Left ventricle myocardium inferior (tissue), 1 donor: Measurements from ENCODE around the gene TIMP1. TPM values are rescaled to one million over a fixed set of nuclear protein-coding genes. Genes with fewer than 3 reads are reported as not detected.

Source experiments
- DNase-seq: peaks from one replicate; pipeline ENCODE4 v3.0.0-alpha.2; 2020
- H3K27ac ChIP-seq: fragments of 200-600 bp; replicated peaks from 2 replicates; pipeline ENCODE4 v1.8.0; 2021
- H3K27me3 ChIP-seq: fragments of 200-600 bp; 2 replicates; pipeline ENCODE4 v1.8.0; 2021; ENCODE audit warnings: low read depth
- H3K36me3 ChIP-seq: fragments of 200-600 bp; 2 replicates; pipeline ENCODE4 v1.8.0; 2021
- H3K4me1 ChIP-seq: fragments of 200-600 bp; 2 replicates; pipeline ENCODE4 v1.8.0; 2021
- H3K4me3 ChIP-seq: fragments of 200-600 bp; 2 replicates; pipeline ENCODE4 v1.8.0; 2021; ENCODE audit warnings: mild to moderate bottlenecking, moderate library complexity
- H3K9me3 ChIP-seq: fragments of 200-600 bp; replicated peaks from 2 replicates; pipeline ENCODE4 v1.8.0; 2021
- intact Hi-C: fragments of 100-400 bp; cut with micrococcal nuclease; formaldehyde crosslinking; loops from one replicate; pipeline ENCODE4 v1.11.0; 2022
- total RNA-seq: library from RNA; stranded (reverse); fragmentation: NEBNext Ultra II Directional; extraction: Animal tissue kit (Norgen Biotek cat#: 25700); gene quantifications from one replicate; pipeline ENCODE4 v1.2.1, GENCODE V29; 2021
- TF ChIP-seq, protein P1 (sequence below): fragments of 200-600 bp; IDR thresholded peaks from 2 replicates; pipeline ENCODE4 v1.8.0; 2021; ENCODE audit warnings: antibody characterized with exemption, mild to moderate bottlenecking, borderline replicate concordance
- donor health status: DM: no; HTN: yes; CAD: no; lungs with severe emphysema.

TIMP1 gene
- total RNA-seq, 1 donor from 2014 or later = 99.3 TPM

GRCh38 chrX:47558436-47558835 lies 23.8 kb upstream of the TIMP1 start:
- Histone ChIP-seq H3K4me1 (peaks cover 16% of the 10 kb centered on the region), H3K9me3 (no peaks in the 10 kb centered on the region), H3K4me3 (no peak overlapping the region), H3K27ac (no peak overlapping the region), H3K36me3 (peaks cover 4% of the 10 kb centered on the region), H3K27me3 (no peaks in the 10 kb centered on the region)
- TF ChIP-seq, protein P1, sequence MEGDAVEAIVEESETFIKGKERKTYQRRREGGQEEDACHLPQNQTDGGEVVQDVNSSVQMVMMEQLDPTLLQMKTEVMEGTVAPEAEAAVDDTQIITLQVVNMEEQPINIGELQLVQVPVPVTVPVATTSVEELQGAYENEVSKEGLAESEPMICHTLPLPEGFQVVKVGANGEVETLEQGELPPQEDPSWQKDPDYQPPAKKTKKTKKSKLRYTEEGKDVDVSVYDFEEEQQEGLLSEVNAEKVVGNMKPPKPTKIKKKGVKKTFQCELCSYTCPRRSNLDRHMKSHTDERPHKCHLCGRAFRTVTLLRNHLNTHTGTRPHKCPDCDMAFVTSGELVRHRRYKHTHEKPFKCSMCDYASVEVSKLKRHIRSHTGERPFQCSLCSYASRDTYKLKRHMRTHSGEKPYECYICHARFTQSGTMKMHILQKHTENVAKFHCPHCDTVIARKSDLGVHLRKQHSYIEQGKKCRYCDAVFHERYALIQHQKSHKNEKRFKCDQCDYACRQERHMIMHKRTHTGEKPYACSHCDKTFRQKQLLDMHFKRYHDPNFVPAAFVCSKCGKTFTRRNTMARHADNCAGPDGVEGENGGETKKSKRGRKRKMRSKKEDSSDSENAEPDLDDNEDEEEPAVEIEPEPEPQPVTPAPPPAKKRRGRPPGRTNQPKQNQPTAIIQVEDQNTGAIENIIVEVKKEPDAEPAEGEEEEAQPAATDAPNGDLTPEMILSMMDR = no peak
- intact Hi-C loops = no loop called here
- DNase-seq = no peak

GRCh38 chrX:47560179-47560933 lies 21.9 kb upstream of the TIMP1 start:
- DNase-seq = no peak
- peaks cover 17% of the 10 kb centered on the region for H3K4me1 ChIP-seq
- intact Hi-C loops = no loop called here
- TF ChIP-seq, protein P1 = no peak
- H3K27me3 ChIP-seq = no peaks in the 10 kb centered on the region
- peak overlapping the region; percentile 98 for H3K27ac ChIP-seq
- H3K9me3 ChIP-seq = no peaks in the 10 kb centered on the region
- H3K36me3 ChIP-seq = peaks cover 18% of the 10 kb centered on the region
- peak overlapping the region; percentile 73 for H3K4me3 ChIP-seq

- Histone ChIP-seq H3K9me3 (no peaks in the 10 kb centered on the region), H3K4me3 (peak within 1 kb of the TSS; percentile 73), H3K27ac (peak within 1 kb of the TSS; percentile 98), H3K27me3 (no peaks in the 10 kb centered on the region), H3K36me3 (peaks cover 25% of the 10 kb centered on the region), H3K4me1 (peaks cover 17% of the 10 kb centered on the region)
- peak; percentile 95 for DNase-seq
- intact Hi-C loops = no loop called here
- TF ChIP-seq, protein P1 = no peak
Observed at GRCh38 chrX:47560934-47561658, 21.1 kb upstream of the TIMP1 start, which contains the start of gene ARAF. Gene ARAF (plus strand): TSS chrX:47561205. CDS start chrX:47562968, 1,763 bp downstream.

DNA sequence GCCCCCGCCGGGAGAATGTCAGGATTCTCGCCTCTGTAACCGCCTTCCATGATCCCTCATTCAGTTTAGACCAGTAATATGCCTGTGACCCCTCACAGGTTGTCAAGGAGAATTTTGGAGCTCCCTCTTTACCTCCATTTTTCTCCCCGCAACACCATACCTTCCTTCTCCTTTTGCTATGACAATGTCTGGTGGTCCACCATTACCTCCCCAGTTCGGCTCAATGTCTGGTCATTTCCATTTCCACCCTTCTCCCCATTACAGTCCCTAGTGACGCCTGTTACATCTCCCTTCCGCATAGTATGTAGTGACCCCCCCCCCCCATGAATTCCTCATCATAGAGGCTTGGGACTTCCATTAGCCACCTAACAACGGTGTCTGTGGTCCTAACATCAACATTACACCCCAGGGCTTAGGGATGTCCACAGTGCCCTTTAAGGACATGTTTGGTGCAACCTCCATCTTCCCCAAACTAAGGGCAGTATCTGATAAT lies 20.5 kb upstream of the TIMP1 start:
- Histone ChIP-seq H3K36me3 (peaks cover 29% of the 10 kb centered on the region), H3K4me1 (peaks cover 17% of the 10 kb centered on the region), H3K9me3 (no peaks in the 10 kb centered on the region), H3K27me3 (no peaks in the 10 kb centered on the region), H3K4me3 (peak overlapping the region; percentile 73), H3K27ac (peak overlapping the region; percentile 98)
- TF ChIP-seq, protein P1 = no peak
- no peak for DNase-seq
- intact Hi-C loops = no loop called here

DNA sequence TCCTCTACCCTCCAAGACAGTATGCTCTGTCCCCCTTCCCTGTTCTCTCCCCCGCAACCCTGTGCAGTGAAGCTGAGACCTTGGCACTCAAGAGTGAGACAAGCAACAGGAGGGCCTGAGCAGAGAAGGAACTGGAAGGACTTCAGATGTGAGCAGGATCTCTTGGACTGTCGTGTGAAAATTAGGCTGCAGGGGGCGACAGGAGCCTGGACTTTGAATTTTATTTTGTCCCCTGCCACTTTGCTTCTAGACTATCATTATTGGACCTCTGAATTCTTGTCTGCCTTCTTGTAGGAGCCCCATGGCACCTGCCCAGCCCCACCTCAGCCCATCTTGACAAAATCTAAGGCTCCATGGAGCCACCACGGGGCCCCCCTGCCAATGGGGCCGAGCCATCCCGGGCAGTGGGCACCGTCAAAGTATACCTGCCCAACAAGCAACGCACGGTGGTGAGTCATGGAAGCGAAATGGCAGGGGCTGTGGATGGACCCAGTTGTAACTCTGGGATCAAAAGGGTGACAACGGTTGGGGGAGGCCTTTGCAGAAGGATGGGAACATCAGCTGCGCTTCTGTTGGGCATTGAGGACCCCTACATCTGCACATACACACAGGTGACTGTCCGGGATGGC lies 19.5 kb upstream of the TIMP1 start:
- no peaks in the 10 kb centered on the region for H3K9me3 ChIP-seq
- H3K27ac ChIP-seq = peak overlapping the region; percentile 98
- no peak for DNase-seq
- TF ChIP-seq, protein P1 = peak; percentile 43
- peaks cover 39% of the 10 kb centered on the region for H3K36me3 ChIP-seq
- H3K4me3 ChIP-seq = peak overlapping the region; percentile 73
- H3K27me3 ChIP-seq = no peaks in the 10 kb centered on the region
- H3K4me1 ChIP-seq = peaks cover 17% of the 10 kb centered on the region
- intact Hi-C loops = no loop called here
